Measurements from ENCODE around the gene TM9SF1. TPM values are rescaled to one million over a fixed set of nuclear protein-coding genes. Genes with fewer than 3 reads are reported as not detected.
A peak's percentile ranks its signal among the peaks of the same experiment; 100 is the strongest.

Gene TM9SF1
- total and polyA plus RNA-seq, 10 of the 15 experiments (the other 5 are each of a cell fraction or from before 2014, with no cell fraction given): 7.2 to 39.2 (median 17.6) TPM

DNA sequence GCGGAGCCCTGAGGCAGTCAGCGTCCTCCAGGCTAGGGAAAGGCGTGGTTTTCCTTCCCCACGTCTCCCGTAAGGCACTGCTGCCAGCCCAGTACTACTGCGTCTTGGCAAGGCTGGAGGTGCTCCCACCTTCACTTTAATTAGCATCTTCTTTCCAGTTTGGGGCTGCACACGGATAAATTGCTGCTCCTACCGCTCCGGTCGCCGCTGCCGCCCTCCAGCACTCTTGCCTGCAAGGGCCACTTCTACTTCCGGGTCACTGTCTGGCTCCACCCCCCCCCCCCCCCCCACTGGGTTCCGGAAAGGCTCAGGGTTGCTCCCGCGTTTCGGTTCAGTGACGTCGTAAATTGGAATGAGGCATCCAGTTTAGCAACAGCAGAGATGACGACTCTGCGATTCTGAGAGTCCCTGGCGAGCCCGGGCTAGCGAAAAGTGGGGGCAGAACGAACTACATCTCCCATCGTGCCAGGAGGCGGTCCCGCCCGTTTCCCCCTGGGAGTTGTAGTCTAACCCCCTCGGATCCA, 36.9 kb upstream of the TM9SF1 start, which contains the start of gene NEDD8 (continued):
- TF ChIP-seq ZNF687 (IDR thresholded peaks at IDR 0.05): peak; percentile 20; the same call in 1 of the 2 replicates
- TF ChIP-seq MYC (IDR thresholded peaks at IDR 0.05; ENCODE audit: insufficient read depth, insufficient read length, insufficient replicate concordance, low read length, severe bottlenecking): no peak
- no peak for TF ChIP-seq JUNB (IDR thresholded peaks at IDR 0.05)
- TF ChIP-seq MEF2B (IDR thresholded peaks at IDR 0.05; ENCODE audit: partially characterized antibody, poor library complexity, severe bottlenecking): peak; percentile 70
- no peak for TF ChIP-seq FOS (IDR thresholded peaks at IDR 0.05; ENCODE audit: borderline replicate concordance, extremely low read depth, insufficient read length)
- TF ChIP-seq HDAC2 (IDR thresholded peaks at IDR 0.05): no peak
- no peak for TF ChIP-seq CUX1 (IDR thresholded peaks at IDR 0.05; ENCODE audit: insufficient replicate concordance, low read depth, low read length)
- no peak for TF ChIP-seq ZNF592 (IDR thresholded peaks at IDR 0.05)
- peak; percentile 94 for TF ChIP-seq SIX5 (IDR thresholded peaks at IDR 0.05; ENCODE audit: low read depth, low read length, severe bottlenecking)
- no peak for TF ChIP-seq BCL11A (IDR thresholded peaks at IDR 0.05; ENCODE audit: low read depth, low read length)
- no peak for TF ChIP-seq PAX8 (IDR thresholded peaks at IDR 0.05)
- 0 out of 2 replicates have a peak, but pooled peaks have one; percentile 5 for TF ChIP-seq PML (IDR thresholded peaks at IDR 0.05; ENCODE audit: low read length)
- no peak for TF ChIP-seq MEF2A (IDR thresholded peaks at IDR 0.05; ENCODE audit: insufficient read depth, low read depth, low read length)
- no peak for TF ChIP-seq NFIC (IDR thresholded peaks at IDR 0.05; ENCODE audit: low read depth, low read length)
- peak; percentile 75; the same call in 1 of the 2 replicates for TF ChIP-seq MTA2 (IDR thresholded peaks at IDR 0.05; ENCODE audit: low read depth)
- peak; percentile 91 for TF ChIP-seq CREB1 (IDR thresholded peaks at IDR 0.05; ENCODE audit: low read depth)
- no peak for TF ChIP-seq DPF2 (IDR thresholded peaks at IDR 0.05)
- TF ChIP-seq CBX3 (IDR thresholded peaks at IDR 0.05; ENCODE audit: borderline replicate concordance, low read depth): no peak

Measured in GM12878 (cell line).